Measurements from ENCODE around the gene CASQ2.

The CASQ2 gene

DNA sequence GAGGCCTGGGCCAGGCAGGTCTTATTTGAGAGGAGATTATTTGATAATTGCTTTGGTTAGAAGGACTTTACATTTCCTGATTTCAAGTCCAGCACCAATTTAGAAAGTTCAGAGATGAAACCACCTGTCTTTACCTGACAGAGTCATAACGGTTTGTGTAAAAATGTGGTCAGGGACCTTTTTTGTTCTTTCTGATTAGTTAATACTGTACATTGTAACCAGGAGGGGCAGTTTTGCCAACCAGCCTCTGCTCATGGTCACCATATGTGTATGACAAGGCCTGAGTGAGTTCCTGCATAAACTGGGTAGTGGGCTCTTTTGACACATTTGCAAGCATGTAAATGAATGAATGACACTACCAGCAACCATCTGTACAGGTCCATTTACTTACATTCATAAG lies 70.9 kb downstream of the CASQ2 start:
- no peak for DNase-seq (ENCODE audit: low read depth in 2 of 2)

DNA sequence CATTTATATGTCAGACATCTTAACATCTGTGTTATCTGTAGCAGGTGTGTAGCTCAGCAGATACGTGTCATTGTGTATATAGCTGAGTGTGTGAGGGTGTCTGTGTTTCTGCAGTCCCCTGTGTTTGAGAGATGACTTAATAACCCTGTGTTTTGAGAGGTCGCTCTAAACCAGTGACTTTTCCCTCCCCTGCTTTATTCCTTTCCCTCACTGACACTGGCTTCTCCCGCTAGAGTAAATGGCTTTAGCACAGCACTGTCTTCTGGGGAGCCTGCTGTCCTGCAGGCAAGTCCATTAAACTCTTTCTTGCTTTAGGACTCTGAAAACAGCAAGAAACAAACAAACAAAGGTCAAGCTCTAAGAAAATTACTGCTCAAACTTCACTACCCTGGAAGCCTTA lies 73.7 kb downstream of the CASQ2 start:
- no peak for DNase-seq (ENCODE audit: low read depth in 2 of 2)

DNA sequence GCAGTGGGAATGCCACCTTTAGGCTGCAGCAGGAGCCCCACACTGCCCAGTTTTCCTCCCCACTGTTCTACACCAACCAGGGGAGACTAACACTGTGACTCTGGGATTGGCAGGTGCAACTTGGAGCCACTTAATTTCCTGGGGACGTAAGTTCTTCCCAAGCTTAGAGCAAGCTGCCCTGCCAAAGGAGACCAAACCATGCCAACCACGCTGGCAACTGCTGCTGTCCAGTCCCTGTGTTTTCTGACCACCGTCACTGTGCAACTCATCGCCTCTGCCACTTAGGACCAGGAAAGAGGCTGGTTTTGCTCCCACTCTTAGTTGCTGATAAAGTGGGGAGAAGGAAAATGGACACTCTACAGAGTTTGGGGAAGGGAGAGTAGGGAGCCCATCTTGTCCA lies 76.3 kb downstream of the CASQ2 start:
- DNase-seq (ENCODE audit: low read depth in 2 of 2) = no peak

DNA sequence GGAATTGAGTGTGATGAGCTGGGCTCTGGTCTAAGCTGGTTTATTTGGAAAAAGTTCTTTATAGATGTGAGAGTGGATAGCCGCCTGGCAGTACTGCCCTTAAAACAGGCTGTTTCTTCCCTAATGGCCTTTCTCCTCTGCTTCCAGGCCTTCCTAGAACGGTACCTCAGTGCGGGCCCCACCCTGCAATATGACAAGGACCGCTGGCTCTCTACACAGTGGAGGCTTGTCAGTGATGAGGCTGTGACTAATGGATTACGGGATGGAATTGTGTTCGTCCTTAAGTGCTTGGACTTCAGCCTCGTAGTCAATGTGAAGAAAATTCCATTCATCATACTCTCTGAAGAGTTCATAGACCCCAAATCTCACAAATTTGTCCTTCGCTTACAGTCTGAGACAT lies 77.5 kb downstream of the CASQ2 start:
- no peak for DNase-seq (ENCODE audit: low read depth in 2 of 2)

DNA sequence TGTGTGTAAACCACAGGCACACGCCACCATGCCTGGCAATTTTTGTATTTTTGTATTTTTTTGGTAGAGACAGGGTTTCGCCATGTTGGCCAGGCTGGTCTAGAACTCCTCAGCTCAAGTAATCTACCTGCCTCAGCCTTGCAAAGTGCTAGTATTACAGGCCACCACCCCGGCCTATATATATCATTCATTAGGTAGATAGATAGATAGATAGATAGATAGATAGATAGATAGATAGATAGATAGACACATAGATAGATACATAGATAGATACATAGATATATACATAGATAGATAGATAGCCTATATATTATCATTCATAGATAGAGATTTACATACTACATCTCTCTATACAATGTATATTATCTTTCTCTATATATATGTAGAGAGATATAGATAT lies 80.8 kb downstream of the CASQ2 start:
- DNase-seq (ENCODE audit: low read depth in 2 of 2) = no peak

DNA sequence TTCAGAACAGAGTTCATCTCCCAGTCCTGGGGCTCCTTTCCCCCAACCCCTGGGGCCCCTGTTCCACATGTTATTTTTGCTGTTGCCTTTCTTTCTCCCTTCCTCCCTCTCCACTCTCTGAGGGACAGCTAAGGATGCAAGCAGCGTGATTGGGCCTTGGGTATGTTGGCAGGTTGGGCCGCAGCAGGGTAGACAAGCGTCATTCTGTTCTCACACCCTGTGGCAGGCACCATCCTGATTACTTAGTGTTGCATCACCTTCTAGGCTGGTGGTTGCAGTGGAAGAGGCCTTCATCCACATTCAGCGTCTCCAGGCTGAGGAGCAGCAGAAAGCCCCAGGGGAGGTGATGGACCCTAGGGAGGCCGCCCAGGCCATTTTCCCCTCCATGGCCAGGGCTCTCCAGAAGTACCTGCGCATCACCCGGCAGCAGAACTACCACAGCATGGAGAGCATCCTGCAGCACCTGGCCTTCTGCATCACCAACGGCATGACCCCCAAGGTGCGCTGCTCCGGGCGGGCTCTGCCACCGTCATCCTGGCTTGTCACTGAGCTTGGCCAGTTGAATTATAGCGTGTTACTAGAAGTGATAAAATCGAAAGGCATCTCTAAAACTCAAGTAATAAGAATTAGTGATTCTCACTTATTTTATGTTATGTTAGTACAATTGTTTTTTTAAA lies 83.3 kb downstream of the CASQ2 start:
- DNase-seq (ENCODE audit: low read depth in 2 of 2) = no peak

DNA sequence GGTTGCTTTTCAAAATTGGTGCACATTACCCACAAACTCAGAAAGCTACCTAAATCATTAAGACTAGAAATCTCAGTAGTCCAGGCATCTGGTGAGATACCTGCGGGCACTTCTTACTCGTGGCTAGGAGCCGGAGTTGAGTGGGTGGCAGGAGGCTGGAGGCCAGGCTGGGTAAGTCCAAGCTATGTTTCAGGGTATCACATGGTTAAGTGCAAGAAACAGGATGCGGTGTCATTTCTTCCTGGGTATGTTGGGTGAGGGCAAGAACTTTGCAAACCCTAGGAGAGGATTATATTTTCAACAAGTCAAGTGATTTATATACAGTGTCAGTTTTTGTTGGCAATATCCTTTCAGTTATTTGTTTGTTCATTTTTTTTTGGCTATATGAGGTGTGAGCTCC lies 85.7 kb downstream of the CASQ2 start:
- DNase-seq (ENCODE audit: low read depth in 2 of 2) = no peak

DNA sequence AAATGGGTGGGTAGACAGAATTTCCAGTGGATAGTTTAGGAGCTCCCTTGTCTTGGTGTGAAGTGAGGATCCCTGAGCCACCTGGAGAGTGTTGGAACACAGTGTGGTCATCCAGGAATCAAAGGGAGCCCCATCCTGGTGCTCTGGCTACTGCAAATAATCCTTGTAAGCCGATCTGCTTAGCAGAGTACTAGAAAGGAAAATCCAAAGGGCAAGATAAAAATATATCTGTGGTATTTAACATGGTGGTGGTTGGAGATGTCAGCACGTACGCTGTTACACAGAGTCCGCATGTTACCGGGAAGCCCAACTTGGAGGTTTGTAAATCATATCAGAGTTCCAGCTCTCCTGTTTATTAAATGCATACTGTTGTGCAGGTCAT lies 87.8 kb downstream of the CASQ2 start:
- DNase-seq (ENCODE audit: low read depth in 2 of 2) = no peak

DNA sequence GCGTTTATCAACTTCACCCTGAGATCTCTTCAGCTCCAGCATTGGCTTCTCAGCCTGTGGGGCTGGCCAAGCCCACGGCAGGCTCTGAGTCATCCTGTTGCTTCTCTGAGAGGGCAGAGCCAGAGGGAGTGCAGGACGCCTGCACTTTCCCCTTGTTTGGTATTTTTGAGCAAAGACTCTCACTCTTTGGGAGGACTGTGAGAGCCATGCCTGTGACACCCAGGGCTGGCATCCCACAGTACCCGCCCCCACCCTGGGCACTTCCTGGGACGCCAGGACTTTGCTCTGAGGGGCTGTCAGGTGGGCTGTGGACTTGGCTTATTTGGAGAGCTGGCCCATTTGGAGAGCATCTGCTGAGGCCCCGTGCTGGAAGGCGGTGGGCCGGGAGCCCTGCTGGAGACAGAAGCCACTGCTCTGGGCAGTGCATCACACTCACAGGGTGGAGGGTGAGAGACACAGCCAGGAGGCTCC lies 89.3 kb downstream of the CASQ2 start:
- no peak for DNase-seq (ENCODE audit: low read depth in 2 of 2)

DNA sequence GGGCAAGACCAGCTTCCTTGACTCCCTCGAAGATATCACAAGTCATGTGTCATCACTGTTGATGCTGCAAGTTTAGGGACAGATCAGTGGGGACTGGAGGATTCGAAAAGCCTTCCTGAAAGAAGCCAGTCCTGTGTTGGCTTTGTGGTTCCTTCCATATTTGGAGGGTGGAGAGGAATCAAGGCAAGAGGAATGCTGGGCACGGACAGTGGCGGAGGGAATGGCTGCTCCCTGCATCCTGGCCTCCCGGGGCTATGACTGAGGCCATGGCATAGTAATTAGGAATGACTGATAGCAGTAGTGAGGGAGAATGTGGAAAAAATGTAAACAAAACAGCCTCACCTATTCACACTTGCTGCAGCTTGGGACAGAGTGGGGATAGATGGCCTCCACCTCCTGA lies 90.4 kb downstream of the CASQ2 start:
- DNase-seq (ENCODE audit: low read depth in 2 of 2) = no peak

DNA sequence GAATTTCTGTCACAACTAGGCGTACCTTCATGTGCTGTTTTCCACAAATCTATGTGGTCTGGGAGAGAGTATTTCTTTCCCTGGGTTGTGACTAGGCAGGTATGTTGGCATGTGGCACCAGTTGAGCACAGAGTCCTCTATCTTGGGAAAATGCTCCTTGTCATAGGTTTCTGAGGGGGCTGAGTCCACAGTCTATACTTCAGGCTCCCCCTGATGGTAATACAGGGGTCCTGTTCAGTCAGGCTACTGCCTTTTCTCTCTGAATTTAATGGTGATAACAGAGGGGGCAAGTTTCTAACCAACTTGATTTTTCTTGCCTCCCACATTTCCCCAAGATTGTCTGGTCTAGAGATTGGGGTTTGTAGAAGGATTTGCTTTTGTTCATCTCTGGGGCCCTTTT lies 90.9 kb downstream of the CASQ2 start:
- no peak for DNase-seq (ENCODE audit: low read depth in 2 of 2)

DNA sequence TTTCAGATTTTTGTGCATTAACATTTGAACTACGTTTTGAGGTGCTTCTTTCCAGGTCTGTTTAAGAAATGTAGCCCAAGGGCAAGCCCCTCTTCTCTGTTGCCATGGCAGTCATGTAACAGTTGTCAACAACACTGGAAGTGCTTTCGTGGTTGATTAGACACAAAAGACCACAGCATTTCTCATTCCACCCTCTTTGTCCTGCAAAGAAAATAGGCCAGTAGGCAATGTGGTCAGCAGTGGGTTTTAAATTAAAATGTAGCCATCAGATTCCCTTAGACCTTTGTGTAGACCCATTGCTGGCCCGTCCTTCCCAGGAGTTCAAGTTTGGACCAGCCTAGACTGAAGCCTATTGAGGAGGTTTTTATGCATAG lies 91.3 kb downstream of the CASQ2 start:
- DNase-seq (ENCODE audit: low read depth in 2 of 2) = no peak

DNA sequence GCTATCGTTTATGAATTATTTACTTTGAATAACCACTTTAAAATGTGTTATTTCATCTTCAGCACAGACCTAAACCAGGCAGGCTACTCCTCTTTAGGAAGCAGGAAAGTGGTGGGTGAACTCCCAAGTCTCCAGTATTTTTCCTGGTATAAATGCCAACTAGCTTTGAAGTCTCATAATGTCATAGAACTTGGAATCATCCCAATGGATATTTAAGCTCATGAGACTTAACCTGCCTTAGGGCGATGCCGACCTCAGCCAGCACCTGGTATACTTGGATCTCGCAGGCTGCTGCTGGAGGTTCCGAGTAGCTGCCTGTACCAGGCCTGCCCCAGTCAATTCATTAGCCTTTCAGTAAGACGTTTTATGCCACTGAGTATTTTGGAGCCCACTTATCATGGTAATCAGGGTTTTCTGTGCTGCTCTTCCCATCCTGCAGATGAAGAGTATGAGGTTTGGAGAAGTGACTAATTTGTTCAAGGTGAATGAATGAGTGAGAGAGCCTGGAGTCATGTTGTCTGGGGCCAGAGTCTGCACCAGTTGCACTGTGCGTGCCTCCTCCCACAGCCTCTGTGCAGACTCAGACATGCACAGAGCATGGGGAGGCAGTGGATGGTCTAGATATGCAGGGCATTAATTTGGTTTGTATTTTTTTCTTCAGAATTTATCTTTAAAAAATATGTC lies 91.9 kb downstream of the CASQ2 start:
- no peak for DNase-seq (ENCODE audit: low read depth in 2 of 2)

DNA sequence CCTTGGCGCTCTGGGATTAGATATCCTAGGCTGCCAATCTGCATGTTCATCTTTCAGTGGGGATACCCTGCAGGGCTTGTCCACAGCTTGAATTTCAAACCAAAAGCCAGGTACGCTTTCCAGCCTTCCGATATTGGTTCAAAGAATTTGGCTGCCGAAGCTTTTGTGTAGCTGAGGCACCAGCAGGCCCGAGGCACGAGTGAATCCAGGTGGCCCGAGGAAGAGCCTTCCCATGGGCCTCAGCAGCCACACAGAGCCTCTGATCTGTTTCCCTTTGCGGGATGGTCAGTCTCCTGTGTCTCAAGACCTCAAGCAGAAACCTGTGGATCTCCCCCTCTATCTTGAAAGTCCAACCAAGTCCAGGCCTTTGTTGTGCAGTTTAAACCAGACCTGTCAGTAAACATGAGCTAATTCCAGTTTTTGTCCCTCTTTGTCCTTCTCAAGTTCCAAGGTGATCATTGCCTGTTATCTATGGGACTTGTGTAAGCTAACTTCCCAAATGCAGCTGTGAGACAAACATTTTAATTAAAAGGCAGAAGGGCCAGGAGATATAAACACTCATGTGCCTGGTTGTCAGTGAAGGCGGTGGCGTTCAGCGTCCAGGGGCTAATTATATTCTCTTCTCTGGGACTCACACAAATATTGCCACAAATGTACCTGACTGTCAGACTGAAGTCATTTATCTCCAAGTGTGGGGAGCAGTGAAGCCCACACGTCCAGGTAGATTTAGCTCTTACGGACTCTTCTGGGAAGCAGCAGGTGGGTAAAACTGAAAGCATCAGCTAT lies 96.1 kb downstream of the CASQ2 start:
- no peak for DNase-seq (ENCODE audit: low read depth in 2 of 2)

DNA sequence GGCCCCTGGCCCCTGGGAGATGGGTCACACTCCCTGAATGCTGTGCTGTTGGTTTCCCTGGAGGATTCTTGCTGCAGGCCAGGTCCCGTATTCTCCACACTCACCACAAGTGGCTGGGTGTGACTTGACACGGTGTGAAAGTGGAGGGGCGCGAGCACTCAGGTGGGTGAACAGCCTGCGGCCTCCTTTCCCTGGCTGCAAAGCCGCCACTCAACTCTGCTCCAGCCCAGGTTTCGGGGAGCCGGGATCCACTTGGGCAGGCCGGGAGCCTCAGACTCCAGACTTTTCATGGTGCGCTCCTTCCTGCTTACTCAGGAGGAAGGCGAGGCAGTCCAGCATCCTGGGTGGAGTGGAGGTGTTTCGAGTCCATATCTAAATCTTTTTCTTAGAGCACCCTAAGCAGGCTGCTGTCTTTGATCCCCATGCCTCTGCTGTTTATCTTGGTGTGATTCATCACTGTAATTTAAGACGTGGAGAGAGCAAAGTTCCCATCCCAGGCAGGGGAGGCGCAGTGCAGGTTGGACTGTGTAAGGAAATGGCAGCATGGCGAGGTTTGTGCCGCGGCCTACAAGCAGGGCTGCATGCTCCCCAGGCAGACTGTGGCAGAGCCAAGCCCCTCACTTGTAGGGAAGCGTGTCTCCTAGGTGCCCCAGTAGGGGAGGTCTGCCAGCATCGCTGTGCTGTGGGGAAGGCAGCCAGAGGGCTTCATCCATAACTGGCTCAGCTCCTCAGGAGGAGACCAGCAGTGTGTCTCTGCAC lies 97.2 kb downstream of the CASQ2 start:
- no peak for DNase-seq (ENCODE audit: low read depth in 2 of 2)

DNA sequence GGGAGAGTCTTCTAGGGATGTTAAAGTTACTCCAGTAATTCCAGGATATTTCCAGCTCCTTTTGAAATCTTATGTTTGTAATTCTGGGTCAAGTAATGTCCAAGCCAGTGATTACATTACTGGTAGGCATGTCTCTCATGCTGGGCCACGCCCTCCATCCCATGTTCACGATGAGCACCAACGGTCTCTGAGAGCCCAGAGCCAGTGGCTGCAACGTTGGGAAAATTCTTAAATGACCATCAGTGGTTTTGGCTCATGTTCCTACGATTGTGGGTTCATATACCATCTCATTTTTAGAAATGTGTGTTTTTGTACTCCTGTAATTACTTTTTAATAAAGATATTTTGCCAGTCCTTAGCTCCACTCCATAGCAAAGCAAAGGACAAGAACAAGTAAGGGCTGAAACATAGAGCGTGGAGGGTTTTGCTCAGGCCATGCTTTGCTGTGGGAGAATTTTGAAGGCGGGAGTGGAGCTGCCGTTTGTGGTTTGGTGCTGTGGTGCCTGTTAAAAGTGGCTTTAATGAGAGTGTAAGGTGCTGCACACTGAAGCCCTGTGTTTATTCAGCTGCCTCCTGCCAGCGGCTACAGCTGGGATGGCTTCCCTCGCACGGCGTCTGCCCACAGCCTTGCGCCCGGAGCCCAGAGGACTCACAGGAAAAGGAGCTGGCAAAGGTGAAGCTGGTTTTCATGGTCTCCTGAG lies 97.9 kb downstream of the CASQ2 start:
- no peak for DNase-seq (ENCODE audit: low read depth in 2 of 2)

DNA sequence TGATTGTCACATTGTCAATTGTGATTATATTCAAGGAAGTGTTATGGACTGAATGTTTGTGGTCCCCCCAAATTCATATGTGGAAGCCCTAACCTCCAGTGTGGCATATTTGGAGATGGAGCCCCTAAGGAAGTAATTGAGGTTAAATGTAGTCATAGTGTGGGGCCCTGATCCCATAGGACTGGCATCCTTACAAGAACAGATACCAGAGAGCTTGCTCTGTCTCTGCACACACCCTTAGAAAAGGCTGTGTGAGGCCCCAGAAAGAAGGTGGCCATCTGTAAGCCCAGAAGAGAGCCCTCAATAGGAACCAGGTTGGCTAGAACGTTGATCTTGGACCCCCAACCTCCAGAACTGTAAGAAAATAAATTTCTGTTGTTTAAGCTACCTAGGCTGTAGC lies 98.6 kb downstream of the CASQ2 start:
- no peak for DNase-seq (ENCODE audit: low read depth in 2 of 2)

DNA sequence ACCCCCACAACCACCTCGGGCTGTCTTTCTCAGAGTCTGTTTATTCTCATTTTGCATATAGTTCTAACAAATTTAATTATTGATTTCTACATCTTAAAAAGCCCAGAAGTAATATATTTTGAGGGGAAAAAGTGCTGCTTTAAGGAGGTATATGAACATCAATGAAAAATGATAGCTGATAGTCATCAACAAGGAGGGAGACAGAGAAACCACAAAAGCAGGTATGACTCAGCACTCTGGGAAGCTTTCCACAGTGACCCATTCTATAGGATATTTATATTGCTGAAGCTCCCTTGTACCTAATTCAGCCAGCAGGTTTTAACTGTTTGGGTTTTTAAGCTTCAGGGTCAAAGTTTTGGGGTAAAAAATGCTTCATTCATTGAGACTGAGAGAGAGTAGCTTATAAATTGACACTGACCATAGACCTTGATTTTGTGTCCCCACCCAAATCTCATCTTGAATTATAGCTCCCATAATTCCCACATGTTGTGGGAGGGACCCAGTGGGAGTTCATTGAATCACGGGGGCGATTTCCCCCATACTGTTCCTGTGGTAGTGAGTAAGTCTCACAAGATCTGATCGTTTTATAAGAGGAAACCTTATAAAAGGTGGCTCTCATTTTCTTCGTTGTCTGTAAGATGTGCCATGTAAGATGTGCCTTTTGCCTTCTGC lies 99.4 kb downstream of the CASQ2 start:
- DNase-seq (ENCODE audit: low read depth in 2 of 2) = no peak

DNA sequence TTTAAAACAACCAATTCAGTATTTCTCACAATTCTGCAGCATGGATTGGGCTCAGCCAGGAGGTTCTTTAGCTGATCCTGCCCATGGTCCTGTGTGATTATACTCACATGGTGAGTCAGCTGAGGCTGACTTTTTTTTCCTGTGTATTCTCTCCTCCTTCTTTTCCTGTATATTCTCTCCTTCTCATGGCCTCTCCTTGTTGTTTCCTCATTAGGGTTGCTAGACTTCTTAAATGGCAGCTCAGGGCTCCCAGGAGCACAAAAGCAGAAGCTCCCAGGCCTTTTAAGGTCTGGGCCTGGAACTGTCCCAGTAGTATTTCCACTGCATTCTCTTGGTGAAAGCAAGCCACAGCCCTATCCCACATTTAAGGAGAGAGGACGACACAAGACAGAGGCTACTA lies 99.9 kb downstream of the CASQ2 start:
- DNase-seq (ENCODE audit: low read depth in 2 of 2) = no peak

DNA sequence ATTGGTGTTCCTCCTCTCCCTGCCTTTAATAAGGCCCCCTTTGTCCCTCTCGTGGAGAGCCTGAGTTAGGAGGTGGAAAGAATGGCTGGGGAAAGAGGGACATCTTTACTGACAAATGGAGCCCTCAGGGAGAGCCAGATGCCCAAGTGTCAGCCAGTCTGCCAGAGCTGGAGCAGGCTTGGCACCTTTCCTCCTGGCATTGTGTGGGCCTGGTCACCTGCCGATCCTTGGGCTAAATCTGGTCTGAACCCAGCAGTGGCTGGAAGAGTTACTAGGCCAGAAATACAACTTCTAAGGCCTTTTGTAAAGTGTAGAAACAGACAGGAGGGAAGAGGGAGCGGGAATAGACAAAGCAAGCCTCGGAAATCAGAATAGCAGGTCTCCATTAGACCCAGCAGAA lies 101.8 kb downstream of the CASQ2 start:
- DNase-seq (ENCODE audit: low read depth in 2 of 2) = no peak

DNA sequence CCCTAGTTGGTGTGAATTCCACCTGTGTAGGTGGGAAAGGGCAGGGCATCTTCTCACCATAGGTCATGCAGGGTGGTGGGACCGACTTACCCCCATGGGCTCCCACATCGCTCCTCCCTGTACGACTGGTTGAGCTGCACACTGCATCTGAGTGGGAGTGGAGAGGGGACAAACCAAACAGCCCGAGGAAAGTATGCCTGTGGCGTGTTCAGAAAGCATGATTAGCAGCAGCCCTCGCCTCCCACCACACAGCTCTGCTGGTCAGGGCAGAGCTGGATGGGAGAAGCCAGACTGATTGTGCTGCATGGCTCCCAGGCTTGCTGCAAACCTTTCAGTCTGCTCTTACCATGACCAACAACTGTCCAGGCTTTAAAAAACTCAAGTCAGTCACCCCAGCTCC lies 102.3 kb downstream of the CASQ2 start:
- DNase-seq (ENCODE audit: low read depth in 2 of 2) = no peak
